CD14-positive monocyte (primary cell): ENCODE results near the gene GNB3. TPM values are rescaled to one million over a fixed set of nuclear protein-coding genes. Genes with fewer than 3 reads are reported as not detected.

Experiments
- DNase-seq, 3 donors: peaks; one replicate each; pipeline ENCODE4 v3.0.0-alpha.2; 2011 to 2022
- H2AFZ ChIP-seq: 2 replicates; pipeline ENCODE4 v1.6.0; 2012; ENCODE audit warnings: mild to moderate bottlenecking, low read depth, low read length, inconsistent platforms; ENCODE audit not compliant: insufficient read depth, poor library complexity, severe bottlenecking
- H3K27ac ChIP-seq, 2 donors: 1 replicate in 1 of 2; 2 replicates in 1 of 2; pipeline ENCODE4 v1.5.1; 2012 to 2013; ENCODE audit warnings: low read length in 2 of 2, control low read depth in 1 of 2, inconsistent platforms in 1 of 2, low read depth in 1 of 2, mild to moderate bottlenecking in 1 of 2
- H3K27me3 ChIP-seq, 2 donors: one replicate each; pipeline versions ENCODE4 v1.6.0 to v1.6.1; 2011 to 2013; ENCODE audit warnings: low read length in 2 of 2; ENCODE audit not compliant: control insufficient read depth in 2 of 2, insufficient read depth in 2 of 2
- H3K36me3 ChIP-seq, 2 donors: replicated peaks in 1 of 2; 1 replicate in 1 of 2; 2 replicates in 1 of 2; pipeline versions ENCODE4 v1.5.1 to v1.6.1; 2012 to 2013; ENCODE audit warnings: low read length in 2 of 2, control low read depth in 1 of 2, inconsistent platforms in 1 of 2, mild to moderate bottlenecking in 1 of 2; ENCODE audit not compliant: insufficient read depth in 2 of 2, control insufficient read depth in 1 of 2
- H3K4me1 ChIP-seq, 2 donors: 1 replicate in 1 of 2; 2 replicates in 1 of 2; pipeline versions ENCODE4 v1.5.1 to v1.6.1; 2012 to 2013; ENCODE audit warnings: low read length in 2 of 2, control low read depth in 1 of 2, inconsistent platforms in 1 of 2, mild to moderate bottlenecking in 1 of 2, moderate library complexity in 1 of 2; ENCODE audit not compliant: insufficient read depth in 2 of 2, control insufficient read depth in 1 of 2
- H3K4me2 ChIP-seq: replicated peaks from 2 replicates; pipeline ENCODE3; 2012; ENCODE audit warnings: low read length, moderate library complexity, mild to moderate bottlenecking; ENCODE audit not compliant: poor library complexity, severe bottlenecking; ENCODE audit errors: extremely low read depth
- H3K4me3 ChIP-seq, 3 experiments: fragments of 200-600 bp in 1 of 3; sonication (generic) in 1 of 3; replicated peaks in 1 of 3; 1 replicate in 2 of 3; 2 replicates in 1 of 3; pipeline ENCODE4 v1.5.1; 2011 to 2013; ENCODE audit warnings: low read length in 3 of 3, mild to moderate bottlenecking in 3 of 3, control low read depth in 2 of 3, low read depth in 2 of 3, inconsistent platforms in 1 of 3, moderate library complexity in 1 of 3
- H3K79me2 ChIP-seq: 2 replicates; pipeline ENCODE4 v1.6.0; 2012; ENCODE audit warnings: mild to moderate bottlenecking, control low read depth, inconsistent platforms, low read length, moderate library complexity; ENCODE audit not compliant: insufficient read depth
- H3K9ac ChIP-seq: 2 replicates; pipeline ENCODE4 v1.6.0; 2017; ENCODE audit warnings: low read length, mild to moderate bottlenecking; ENCODE audit not compliant: insufficient read depth, poor library complexity, severe bottlenecking
- H3K9me3 ChIP-seq, 2 donors: replicated peaks in 1 of 2; 1 replicate in 1 of 2; 2 replicates in 1 of 2; pipeline versions ENCODE4 v1.5.1 to v1.6.1; 2012 to 2013; ENCODE audit warnings: low read length in 2 of 2, control low read depth in 1 of 2; ENCODE audit not compliant: control insufficient read depth in 1 of 2, insufficient read depth in 1 of 2
- H4K20me1 ChIP-seq: 2 replicates; pipeline ENCODE4 v1.6.0; 2012; ENCODE audit warnings: mild to moderate bottlenecking, low read length, control low read depth, moderate library complexity; ENCODE audit not compliant: insufficient read depth
- H3K27ac Mint-ChIP-seq, 7 donors: one replicate each; pipeline ENCODE4 v1.8.0; 2020; ENCODE audit warnings: mild to moderate bottlenecking in 7 of 7, mixed read lengths in 7 of 7, moderate library complexity in 6 of 7, inconsistent platforms in 2 of 7
- H3K27me3 Mint-ChIP-seq, 3 donors: one replicate each; pipeline ENCODE4 v1.8.0; 2021 to 2022; ENCODE audit warnings: low read depth in 3 of 3, mild to moderate bottlenecking in 3 of 3, mixed read lengths in 3 of 3, moderate library complexity in 3 of 3, inconsistent platforms in 1 of 3
- H3K36me3 Mint-ChIP-seq, 2 donors: one replicate each; pipeline ENCODE4 v1.8.0; 2020; ENCODE audit warnings: mixed read lengths in 2 of 2, inconsistent platforms in 1 of 2, mild to moderate bottlenecking in 1 of 2
- H3K4me1 Mint-ChIP-seq: one replicate; pipeline ENCODE4 v1.8.0; 2020; ENCODE audit warnings: mild to moderate bottlenecking, mixed read lengths
- H3K4me3 Mint-ChIP-seq, 2 donors: one replicate each; pipeline ENCODE4 v1.8.0; 2020; ENCODE audit warnings: mild to moderate bottlenecking in 2 of 2, mixed read lengths in 2 of 2, moderate library complexity in 1 of 2
- H3K9me3 Mint-ChIP-seq, 7 donors: one replicate each; pipeline ENCODE4 v1.8.0; 2020 to 2022; ENCODE audit warnings: mixed read lengths in 7 of 7, mild to moderate bottlenecking in 6 of 7, moderate library complexity in 6 of 7, inconsistent platforms in 2 of 7
- whole genome bisulfite sequencing: methylation state at CpG from one replicate; pipeline ENCODE4 v1.1.5; 2013; ENCODE audit warnings: missing lambda C conversion rate; ENCODE audit not compliant: insufficient coverage; 5-methylcytosine and 5-hydroxymethylcytosine counted together
- intact Hi-C, 2 donors: fragments of 100-400 bp; cut with micrococcal nuclease; formaldehyde crosslinking; loops; one replicate each; pipeline versions ENCODE4 v1.15.0 to v1.15.1; 2023
- polyA plus RNA-seq, 3 donors: library from polyadenylated mRNA; depleted of rRNA in 1 of 3; unstranded in 2 of 3; stranded (reverse) in 1 of 3; fragments of 300-500 nt in 2 of 3; fragments of >200 nt in 1 of 3; fragmentation: Illumina TruSeq in 2 of 3; gene quantifications; 1 replicate in 2 of 3; 2 replicates in 1 of 3; pipeline ENCODE4 v1.2.3, GENCODE V29; 2012 to 2021
- TF ChIP-seq, protein P1 (sequence below): fragments of 200-600 bp; IDR thresholded peaks from one replicate; pipeline ENCODE4 v1.8.0; 2022; ENCODE audit warnings: antibody characterized with exemption, mild to moderate bottlenecking

GNB3 gene
- polyA plus RNA-seq, 3 donors, result 0.31 TPM; not detected in 2

DNA sequence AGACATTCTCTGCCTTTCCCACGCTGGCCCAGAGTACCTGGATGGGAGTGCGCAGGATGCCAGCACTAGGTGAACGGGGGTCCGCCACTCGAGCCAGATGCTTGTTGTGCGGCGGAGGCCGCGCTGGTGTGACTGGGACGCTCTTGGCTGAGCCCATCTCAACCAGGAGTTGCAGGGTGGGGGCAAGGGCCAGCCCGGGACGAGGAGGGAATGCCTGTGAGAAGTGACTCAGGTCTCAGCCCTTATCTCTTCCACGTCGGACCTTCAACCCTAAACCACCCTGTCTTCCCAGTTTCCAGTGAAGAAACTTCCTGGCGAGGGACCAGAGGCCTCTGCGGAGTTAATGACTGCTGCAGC is 10.0 kb downstream of the GNB3 start:
- peak overlapping the region; percentile 2 to 85 for H3K27ac ChIP-seq
- peak overlapping the region in 1 of 2 donors; percentile 94 for H3K4me3 Mint-ChIP-seq
- H3K27ac Mint-ChIP-seq, result peak overlapping the region in 4 of 7 donors; percentile 95 to 99 (median 98)
- 60% methylated on average over 9 of the region's 16 CpGs for WGBS
- peaks cover 10 to 41% of the 10 kb centered on the region in 2 donors for H3K36me3 ChIP-seq
- peaks cover 23 to 39% of the 10 kb centered on the region in 2 donors for H3K36me3 Mint-ChIP-seq
- no peaks in the 10 kb centered on the region for H3K9me3 ChIP-seq
- H3K4me1 Mint-ChIP-seq, result peaks cover 39% of the 10 kb centered on the region
- H3K4me1 ChIP-seq, result peaks cover 29 to 35% of the 10 kb centered on the region in 2 donors
- no peak overlapping the region for H2AFZ ChIP-seq
- peaks cover 9% of the 10 kb centered on the region for H4K20me1 ChIP-seq
- peak overlapping the region in 2 of 3 experiments; percentile 56 to 93 for H3K4me3 ChIP-seq
- no peaks in the 10 kb centered on the region for H3K9me3 Mint-ChIP-seq
- peaks cover 0 to 1% (median 0%) of the 10 kb centered on the region in 3 donors for H3K27me3 Mint-ChIP-seq
- intact Hi-C loops, result loop anchor here in 1 of 2 donors (2.0 to 10.0 kb wide), 2 partner anchors 54 to 188 kb away; partner anchors contain the start of genes ING4 and LRRC23
- H3K79me2 ChIP-seq, result peaks cover 50% of the 10 kb centered on the region
- H3K9ac ChIP-seq, result no peak overlapping the region
- peak overlapping the region; percentile 89 for H3K4me2 ChIP-seq
- TF ChIP-seq, protein P1, sequence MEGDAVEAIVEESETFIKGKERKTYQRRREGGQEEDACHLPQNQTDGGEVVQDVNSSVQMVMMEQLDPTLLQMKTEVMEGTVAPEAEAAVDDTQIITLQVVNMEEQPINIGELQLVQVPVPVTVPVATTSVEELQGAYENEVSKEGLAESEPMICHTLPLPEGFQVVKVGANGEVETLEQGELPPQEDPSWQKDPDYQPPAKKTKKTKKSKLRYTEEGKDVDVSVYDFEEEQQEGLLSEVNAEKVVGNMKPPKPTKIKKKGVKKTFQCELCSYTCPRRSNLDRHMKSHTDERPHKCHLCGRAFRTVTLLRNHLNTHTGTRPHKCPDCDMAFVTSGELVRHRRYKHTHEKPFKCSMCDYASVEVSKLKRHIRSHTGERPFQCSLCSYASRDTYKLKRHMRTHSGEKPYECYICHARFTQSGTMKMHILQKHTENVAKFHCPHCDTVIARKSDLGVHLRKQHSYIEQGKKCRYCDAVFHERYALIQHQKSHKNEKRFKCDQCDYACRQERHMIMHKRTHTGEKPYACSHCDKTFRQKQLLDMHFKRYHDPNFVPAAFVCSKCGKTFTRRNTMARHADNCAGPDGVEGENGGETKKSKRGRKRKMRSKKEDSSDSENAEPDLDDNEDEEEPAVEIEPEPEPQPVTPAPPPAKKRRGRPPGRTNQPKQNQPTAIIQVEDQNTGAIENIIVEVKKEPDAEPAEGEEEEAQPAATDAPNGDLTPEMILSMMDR, result no peak
- H3K27me3 ChIP-seq, result no peaks in the 10 kb centered on the region
- no peak for DNase-seq

DNA sequence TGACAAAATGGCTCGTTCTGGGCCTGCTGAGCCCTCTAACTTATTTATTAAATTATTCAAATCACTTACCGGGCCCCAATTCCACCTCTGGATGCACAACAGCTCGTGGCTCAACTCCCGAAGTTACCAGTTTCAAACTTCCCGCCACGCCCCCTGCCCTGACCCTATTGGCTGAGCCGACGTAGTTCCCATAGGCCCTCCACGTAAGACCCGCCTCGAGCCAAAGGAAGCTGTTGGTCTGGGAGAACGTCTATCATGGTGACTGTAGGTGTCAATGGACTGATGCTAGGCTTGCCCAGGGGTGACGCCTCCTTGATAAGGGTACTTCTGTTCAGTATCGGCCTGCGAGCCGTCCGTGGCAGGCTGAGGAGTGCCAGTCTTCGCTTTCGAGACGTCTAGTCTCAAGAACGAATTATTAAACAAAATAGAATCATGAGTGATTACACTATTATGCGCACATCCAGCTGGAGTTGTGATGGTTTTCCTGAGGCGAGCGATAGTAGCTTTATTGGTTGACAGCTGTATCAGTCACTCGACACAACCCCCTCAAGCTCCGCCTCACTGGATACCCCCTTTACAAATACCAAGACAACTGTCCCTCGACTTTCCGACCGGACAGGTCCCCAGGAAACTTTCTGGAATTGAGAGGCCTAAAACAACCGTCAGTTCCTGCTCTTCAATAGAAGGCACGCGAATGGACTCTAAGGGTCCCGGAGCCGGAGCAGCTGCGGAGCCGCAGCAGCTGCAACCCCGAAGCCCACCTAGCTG is 10.6 kb downstream of the GNB3 start, which contains the start of gene CDCA3:
Gene CDCA3 (minus strand): TSS at position 134 of the 768 bp plus-strand sequence. CDS start 334 bp downstream, outside the sequence.
- Histone ChIP-seq H3K27me3 (no peaks in the 10 kb centered on the region), H3K4me1 (peaks cover 29 to 35% of the 10 kb centered on the region in 2 donors), H3K27ac (peak within 1 kb of the TSS; percentile 73 to 85), H3K79me2 (peaks cover 50% of the 10 kb centered on the region), H3K9ac (peak within 1 kb of the TSS; percentile 62), H3K36me3 (peaks cover 16 to 46% of the 10 kb centered on the region in 2 donors), H3K4me3 (peak within 1 kb of the TSS; percentile 56 to 93 (median 71)), H3K4me2 (peak within 1 kb of the TSS; percentile 89), H3K9me3 (no peaks in the 10 kb centered on the region), H4K20me1 (peaks cover 9% of the 10 kb centered on the region), H2AFZ (peak within 1 kb of the TSS; percentile 83)
- intact Hi-C loops, result loop anchor here in 1 of 2 donors (2.0 to 10.0 kb wide), 2 partner anchors 53 to 189 kb away; partner anchors contain the start of genes ING4 and LRRC23
- peak within 1 kb of the TSS; percentile 95 to 99 (median 99) for H3K27ac Mint-ChIP-seq
- WGBS, result under 1% methylated on average over 27 of the region's 37 CpGs
- TF ChIP-seq, protein P1, result no peak
- H3K27me3 Mint-ChIP-seq, result peaks cover 0 to 1% (median 0%) of the 10 kb centered on the region in 3 donors
- H3K9me3 Mint-ChIP-seq, result peaks cover 0 to under 1% (median 0%) of the 10 kb centered on the region in 7 donors
- peak; percentile 94 to 97 (median 97) for DNase-seq
- peaks cover 26 to 39% of the 10 kb centered on the region in 2 donors for H3K36me3 Mint-ChIP-seq
- H3K4me1 Mint-ChIP-seq, result peaks cover 36% of the 10 kb centered on the region
- H3K4me3 Mint-ChIP-seq, result peak within 1 kb of the TSS; percentile 98
